HepG2 (cell line): ENCODE data around the gene DLX1.

Source experiments
- CREB1 ChIP-seq, 2 experiments: fragments of 450-650 bp in 1 of 2; IDR thresholded peaks; 2 replicates each; pipeline ENCODE4 v1.6.1; 2016 to 2017; ENCODE audit warnings: control low read depth in 1 of 2, mild to moderate bottlenecking in 1 of 2, missing compliant biosample characterization in 1 of 2, missing genetic modification characterization in 1 of 2
- RFX5 ChIP-seq: IDR thresholded peaks from 2 replicates; pipeline ENCODE4 v1.6.1; 2011; ENCODE audit warnings: low read depth, low read length, improper control_type of control experiment
- SMAD1 ChIP-seq: sonication (generic); formaldehyde crosslinking; IDR thresholded peaks from 2 replicates; pipeline ENCODE4 v1.4.0; 2020; ENCODE audit warnings: missing genetic modification reagents, low read depth, mild to moderate bottlenecking, borderline replicate concordance
- TCF7L2 ChIP-seq: IDR thresholded peaks from 2 replicates; pipeline ENCODE4 v1.6.1; 2011; ENCODE audit warnings: mild to moderate bottlenecking, low read depth, low read length, moderate library complexity
- ZNF274 ChIP-seq: sonication (generic); formaldehyde crosslinking; IDR thresholded peaks from 2 replicates; pipeline ENCODE4 v1.5.1; 2020; ENCODE audit warnings: mild to moderate bottlenecking, missing genetic modification reagents
- ZNF282 ChIP-seq: fragments of 450-650 bp; IDR thresholded peaks from 2 replicates; pipeline ENCODE4 v1.6.1; 2018; ENCODE audit not compliant: partially characterized antibody
- ZNF713 ChIP-seq: sonication (generic); formaldehyde crosslinking; IDR thresholded peaks from 2 replicates; pipeline ENCODE4 v1.4.0; 2020; ENCODE audit warnings: mild to moderate bottlenecking, missing genetic modification reagents
- ZNF777 ChIP-seq: sonication (generic); formaldehyde crosslinking; IDR thresholded peaks from 2 replicates; pipeline ENCODE4 v1.4.0; 2020; ENCODE audit warnings: missing genetic modification reagents
- TF ChIP-seq, protein P1 (sequence below): sonication (generic); formaldehyde crosslinking; IDR thresholded peaks from 2 replicates; pipeline ENCODE4 v1.5.0; 2020; ENCODE audit warnings: mild to moderate bottlenecking, missing genetic modification reagents, borderline replicate concordance
- TF ChIP-seq, protein P2 (sequence below): sonication (generic); formaldehyde crosslinking; IDR thresholded peaks from 2 replicates; pipeline ENCODE4 v1.5.0; 2020; ENCODE audit warnings: mild to moderate bottlenecking, missing genetic modification reagents, moderate library complexity

DNA sequence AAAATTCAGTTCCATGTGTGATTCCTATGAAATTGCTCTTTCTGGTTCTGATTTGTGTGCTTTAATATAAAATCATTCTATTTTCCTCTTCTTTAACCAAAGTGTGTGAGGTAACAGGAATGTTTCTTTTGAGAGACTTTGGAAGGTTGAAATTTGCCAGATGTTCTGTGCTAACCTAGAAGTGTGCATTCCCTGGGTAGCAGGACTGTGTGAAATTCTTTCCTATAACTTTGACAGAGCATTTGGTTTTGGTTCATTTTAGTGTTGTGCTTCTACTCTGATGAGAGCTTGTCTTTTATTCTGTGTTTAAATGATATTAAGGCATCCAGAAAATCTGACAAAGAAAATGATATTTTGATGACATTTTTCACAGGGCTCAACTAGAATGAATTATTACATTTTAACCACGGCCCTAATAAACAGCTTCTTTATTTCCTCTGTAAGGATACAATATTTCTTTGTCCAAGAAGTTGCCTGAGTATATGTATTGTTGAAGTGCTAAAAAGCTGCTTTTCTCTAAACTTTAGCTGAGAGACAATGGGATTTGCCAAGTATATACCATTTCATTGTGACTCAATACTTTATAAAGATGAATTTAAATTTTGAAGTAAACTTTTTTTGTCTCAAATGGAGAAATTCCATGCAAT, 34.7 kb upstream of the DLX1 start:
- TF ChIP-seq ZNF713 (CRISPR knock-in tag): no peak
- TF ChIP-seq CREB1 (IDR thresholded peaks at IDR 0.05): no peak
- TF ChIP-seq CREB1 (CRISPR knock-in tag; IDR thresholded peaks at IDR 0.05): no peak
- no peak for TF ChIP-seq ZNF274 (CRISPR knock-in tag)
- no peak for TF ChIP-seq ZNF282
- TF ChIP-seq RFX5: no peak
- TF ChIP-seq, protein P1, sequence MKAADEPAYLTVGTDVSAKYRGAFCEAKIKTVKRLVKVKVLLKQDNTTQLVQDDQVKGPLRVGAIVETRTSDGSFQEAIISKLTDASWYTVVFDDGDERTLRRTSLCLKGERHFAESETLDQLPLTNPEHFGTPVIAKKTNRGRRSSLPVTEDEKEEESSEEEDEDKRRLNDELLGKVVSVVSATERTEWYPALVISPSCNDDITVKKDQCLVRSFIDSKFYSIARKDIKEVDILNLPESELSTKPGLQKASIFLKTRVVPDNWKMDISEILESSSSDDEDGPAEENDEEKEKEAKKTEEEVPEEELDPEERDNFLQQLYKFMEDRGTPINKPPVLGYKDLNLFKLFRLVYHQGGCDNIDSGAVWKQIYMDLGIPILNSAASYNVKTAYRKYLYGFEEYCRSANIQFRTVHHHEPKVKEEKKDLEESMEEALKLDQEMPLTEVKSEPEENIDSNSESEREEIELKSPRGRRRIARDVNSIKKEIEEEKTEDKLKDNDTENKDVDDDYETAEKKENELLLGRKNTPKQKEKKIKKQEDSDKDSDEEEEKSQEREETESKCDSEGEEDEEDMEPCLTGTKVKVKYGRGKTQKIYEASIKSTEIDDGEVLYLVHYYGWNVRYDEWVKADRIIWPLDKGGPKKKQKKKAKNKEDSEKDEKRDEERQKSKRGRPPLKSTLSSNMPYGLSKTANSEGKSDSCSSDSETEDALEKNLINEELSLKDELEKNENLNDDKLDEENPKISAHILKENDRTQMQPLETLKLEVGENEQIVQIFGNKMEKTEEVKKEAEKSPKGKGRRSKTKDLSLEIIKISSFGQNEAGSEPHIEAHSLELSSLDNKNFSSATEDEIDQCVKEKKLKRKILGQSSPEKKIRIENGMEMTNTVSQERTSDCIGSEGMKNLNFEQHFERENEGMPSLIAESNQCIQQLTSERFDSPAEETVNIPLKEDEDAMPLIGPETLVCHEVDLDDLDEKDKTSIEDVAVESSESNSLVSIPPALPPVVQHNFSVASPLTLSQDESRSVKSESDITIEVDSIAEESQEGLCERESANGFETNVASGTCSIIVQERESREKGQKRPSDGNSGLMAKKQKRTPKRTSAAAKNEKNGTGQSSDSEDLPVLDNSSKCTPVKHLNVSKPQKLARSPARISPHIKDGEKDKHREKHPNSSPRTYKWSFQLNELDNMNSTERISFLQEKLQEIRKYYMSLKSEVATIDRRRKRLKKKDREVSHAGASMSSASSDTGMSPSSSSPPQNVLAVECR: no peak
- no peak for TF ChIP-seq ZNF777 (CRISPR knock-in tag)
- no peak for TF ChIP-seq SMAD1 (CRISPR knock-in tag)
- TF ChIP-seq, protein P2, sequence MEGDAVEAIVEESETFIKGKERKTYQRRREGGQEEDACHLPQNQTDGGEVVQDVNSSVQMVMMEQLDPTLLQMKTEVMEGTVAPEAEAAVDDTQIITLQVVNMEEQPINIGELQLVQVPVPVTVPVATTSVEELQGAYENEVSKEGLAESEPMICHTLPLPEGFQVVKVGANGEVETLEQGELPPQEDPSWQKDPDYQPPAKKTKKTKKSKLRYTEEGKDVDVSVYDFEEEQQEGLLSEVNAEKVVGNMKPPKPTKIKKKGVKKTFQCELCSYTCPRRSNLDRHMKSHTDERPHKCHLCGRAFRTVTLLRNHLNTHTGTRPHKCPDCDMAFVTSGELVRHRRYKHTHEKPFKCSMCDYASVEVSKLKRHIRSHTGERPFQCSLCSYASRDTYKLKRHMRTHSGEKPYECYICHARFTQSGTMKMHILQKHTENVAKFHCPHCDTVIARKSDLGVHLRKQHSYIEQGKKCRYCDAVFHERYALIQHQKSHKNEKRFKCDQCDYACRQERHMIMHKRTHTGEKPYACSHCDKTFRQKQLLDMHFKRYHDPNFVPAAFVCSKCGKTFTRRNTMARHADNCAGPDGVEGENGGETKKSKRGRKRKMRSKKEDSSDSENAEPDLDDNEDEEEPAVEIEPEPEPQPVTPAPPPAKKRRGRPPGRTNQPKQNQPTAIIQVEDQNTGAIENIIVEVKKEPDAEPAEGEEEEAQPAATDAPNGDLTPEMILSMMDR (CRISPR knock-in tag): no peak
- TF ChIP-seq TCF7L2: no peak
